ENCODE measurements around the gene NAV2. TPM values are rescaled to one million over a fixed set of nuclear protein-coding genes. Genes with fewer than 3 reads are reported as not detected.

NAV2 gene
- total RNA-seq, 1 donor from 2014 or later: 33.2 TPM

DNA sequence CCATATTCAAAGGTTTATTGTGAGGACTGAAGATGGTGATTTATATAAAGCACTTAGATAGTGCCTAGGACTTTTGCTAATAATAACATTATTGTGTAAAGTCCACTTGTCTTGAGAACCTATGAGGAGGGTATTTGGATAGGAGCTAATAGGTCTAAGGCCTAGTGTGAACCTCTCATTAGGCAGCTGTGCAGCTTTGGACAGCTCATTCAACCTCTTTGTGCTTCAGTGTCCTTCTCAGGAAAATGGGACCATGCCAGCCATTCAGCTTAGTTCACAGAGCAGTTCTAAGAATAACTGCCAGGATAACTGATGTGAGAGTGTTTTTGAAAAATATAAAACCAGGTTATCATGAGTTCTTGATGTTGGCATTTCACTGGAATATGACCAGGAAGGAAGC lies 56.2 kb downstream of the NAV2 start:
- intact Hi-C loops (cut with DNase I): no loop called here
- no peak for ATAC-seq
- DNase-seq (ENCODE audit: low spot score): no peak

DNA sequence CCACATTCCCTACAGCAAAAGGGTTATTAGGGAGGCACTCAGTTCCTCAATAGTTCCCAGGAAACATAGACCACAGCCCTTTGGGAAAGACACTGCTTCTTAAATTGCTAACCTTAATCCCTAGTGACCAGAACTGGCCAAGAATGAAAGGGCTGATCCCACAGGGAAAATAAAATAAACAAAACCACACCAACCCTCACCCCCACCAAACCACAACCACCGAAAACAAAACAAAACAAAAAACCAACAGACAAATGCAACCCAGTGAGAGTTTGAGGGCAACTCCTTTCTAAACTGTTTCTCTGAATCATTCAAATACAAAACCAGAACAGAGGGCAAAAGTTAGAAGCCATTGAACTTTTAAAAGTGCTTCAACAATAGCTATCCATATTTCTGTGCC lies 57.2 kb downstream of the NAV2 start:
- intact Hi-C loops (cut with DNase I): no loop called here
- DNase-seq (ENCODE audit: low spot score): no peak
- no peak for ATAC-seq

DNA sequence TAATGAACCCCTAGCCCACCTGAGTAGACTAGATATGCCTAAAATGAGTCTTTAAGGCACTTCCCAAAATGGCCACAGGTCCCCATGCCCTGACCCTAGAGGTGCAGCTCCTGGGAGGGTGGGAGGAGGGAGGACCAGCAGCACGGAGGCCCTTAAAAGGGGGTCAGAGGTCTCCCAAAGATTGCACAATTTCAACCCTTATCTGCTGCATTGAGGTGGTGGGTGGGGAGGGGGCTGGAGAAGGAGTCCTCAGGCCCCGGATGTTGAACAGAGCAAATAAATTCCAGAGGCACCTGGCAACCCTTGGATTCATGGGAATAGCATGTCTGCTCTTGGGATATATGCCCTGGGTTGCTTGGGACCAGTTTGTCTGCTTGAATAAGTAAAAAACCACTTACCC lies 57.6 kb downstream of the NAV2 start:
- intact Hi-C loops (cut with DNase I): no loop called here
- DNase-seq (ENCODE audit: low spot score) (no peak), ATAC-seq (no peak)

DNA sequence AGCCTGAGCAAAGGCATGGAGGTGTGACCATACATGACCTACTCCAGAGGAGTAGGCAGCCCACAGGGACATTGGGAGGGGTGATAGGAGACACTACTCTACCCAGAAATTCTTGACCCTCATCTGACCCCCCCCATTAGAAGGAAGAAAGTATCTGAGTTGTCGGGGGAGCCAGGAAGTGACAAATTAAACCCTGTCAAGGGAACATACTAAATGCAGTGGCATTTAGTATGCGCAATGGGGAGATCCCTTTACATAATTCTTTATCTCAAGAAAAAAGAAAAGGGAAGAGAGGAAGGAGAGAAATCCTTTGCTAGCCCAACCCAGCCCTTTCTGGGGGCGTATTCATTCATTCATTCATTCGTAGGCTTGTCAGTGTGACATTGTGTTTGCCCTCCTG lies 58.8 kb downstream of the NAV2 start:
- no peak for DNase-seq (ENCODE audit: low spot score)
- no peak for ATAC-seq
- intact Hi-C loops (cut with DNase I): no loop called here

DNA sequence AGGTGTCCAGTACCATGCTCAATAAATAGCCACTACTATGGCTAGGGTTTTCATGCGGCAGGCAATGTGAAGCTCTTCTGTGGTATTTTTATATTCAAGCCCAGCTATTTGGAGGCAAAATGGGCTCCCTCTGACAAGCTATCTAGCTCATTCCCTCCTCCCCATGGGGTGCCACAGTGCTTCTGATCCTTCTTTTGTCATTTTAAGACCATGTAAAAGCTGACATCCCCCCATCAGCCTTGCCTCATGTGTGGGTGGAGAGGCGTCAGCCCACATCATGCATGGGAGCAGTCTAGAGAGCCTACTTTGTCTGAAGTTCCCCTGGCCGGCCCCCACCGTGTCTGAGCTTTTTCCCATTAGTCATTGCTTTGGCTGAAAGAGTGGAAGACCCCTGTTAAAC lies 59.8 kb downstream of the NAV2 start:
- DNase-seq (ENCODE audit: low spot score) (no peak), ATAC-seq (no peak)
- intact Hi-C loops (cut with DNase I): no loop called here

DNA sequence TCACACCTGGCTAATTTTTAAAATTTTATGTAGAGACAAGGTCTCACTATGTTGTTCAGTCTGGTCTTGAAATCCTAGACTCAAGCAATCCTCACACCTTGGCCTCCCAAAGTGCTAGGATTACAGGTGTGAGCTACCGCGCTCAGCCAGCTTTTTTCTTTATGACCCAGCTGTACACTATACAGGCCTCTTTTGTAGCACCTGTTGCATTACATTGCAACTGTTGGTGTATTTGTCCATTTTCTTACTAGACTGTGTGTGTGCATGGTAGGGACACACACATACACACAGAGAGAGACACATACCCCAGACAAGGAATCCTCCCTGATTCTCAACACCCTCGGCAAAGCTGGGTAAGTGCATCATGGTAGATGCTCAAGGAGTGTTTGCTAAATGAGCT lies 61.7 kb downstream of the NAV2 start:
- intact Hi-C loops (cut with DNase I): no loop called here
- ATAC-seq (no peak), DNase-seq (ENCODE audit: low spot score) (no peak)

DNA sequence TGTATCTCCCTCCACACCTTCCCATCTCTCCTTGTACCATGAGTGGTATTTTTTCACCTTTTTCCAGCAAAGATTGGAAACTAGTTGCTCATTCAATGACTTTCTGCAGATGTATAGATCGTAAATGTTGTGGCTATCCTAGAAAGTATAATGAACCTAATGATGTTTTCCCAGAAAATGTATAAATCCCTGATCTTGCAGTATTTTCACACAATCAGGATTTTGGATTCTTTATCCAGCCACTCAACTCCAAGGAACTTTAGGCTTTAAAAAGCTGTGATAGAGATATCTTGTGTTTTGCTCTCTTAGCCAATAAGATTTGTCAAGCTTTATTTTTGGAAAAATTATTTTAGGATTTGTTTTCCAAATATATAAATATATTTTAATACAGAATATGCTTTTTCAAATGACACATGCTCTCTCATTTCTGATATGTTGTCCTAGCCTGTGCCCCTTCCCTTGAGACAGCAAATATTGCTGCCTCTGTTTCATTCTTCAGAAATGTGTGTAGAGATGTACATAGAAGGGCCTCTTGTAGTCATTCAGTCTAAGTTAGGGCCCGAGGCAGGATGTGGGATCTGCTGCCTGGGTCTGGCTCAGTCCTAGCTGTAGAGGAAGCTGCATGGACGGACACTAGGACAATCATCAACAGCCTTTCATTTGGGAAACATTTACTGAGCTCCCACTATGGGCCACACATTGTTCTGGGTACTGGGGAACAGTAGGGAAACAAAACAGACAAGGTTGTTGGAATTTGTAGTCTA lies 62.4 kb downstream of the NAV2 start:
- ATAC-seq: no peak
- no peak for DNase-seq (ENCODE audit: low spot score)
- intact Hi-C loops (cut with DNase I): no loop called here

DNA sequence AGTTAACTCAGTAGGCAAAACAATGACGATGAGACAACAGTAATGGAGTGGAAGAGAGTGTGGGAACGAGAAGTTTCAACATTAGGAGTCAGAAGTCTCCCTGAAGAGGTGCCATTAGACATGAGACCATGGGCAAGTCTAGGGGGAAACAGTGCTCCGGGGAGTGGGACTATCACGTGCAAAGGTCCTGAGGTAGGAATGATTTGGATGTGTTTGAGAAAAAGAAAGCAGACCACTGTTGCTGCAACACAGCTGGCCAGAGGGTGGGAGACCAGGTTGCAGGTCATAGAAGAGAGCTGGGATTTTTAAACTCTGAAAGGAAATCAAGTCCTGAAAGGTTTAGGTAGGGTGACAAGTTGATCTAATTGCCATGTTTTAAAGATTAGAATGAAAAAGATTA lies 63.0 kb downstream of the NAV2 start:
- DNase-seq (ENCODE audit: low spot score): no peak
- ATAC-seq: no peak
- intact Hi-C loops (cut with DNase I): no loop called here

DNA sequence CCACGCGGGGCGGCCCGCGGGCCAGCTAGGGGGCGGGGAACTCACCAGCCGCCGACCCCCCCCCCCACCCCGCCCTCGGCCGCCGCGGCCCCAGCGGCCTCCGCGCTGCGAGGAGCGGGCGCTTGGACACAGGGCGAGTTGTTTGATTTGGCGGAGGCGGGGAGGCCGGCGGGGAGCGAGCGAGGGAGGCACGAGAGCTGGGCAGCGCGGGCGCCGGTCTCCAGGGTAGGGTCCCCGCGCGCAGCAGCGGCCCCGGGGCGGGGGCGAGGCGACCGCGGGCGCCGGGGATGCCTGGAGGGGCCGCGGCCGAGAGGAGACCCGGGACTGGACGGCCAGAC lies 64.4 kb downstream of the NAV2 start:
- intact Hi-C loops (cut with DNase I): no loop called here
- no peak for ATAC-seq

DNA sequence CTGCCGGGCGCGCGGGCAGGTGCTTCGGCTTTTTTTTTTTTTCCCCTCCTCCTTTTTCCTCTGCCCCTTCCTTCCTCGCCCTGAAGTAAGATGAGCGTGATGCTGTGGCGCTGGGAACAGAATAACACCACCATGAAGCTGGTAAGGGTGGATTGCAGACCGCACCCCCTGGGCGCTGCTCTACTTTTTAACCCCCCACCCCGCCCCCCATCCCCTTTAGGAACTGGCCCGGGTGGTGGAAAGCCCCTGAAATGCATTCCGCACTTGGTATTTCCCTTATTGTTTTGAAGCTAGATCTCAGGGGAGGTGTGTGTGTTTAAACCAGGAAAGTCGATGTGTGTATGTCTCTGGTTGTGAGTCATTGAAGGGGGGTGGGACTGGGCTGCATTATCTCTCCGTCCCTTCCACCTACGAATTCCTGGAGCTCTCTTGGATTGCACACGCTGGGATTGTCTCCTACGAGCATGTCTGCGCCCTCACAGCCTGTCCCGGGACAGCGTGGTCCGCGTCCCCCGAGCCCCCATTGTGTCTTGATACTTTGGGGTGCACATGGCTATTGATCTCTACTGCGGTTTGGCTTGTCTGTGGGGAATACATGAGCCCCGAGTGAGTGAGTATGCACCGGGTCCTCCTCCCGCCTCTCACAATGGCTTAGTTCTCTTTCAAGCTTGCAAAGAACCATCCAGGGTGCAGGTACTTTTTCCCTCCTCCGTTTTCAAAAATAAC lies 64.9 kb downstream of the NAV2 start:
- ATAC-seq (peak; percentile 29), DNase-seq (ENCODE audit: low spot score) (no peak)
- intact Hi-C loops (cut with DNase I): no loop called here

More for the DNA sequence above, 64.4 kb downstream of the NAV2 start:
- no peak for DNase-seq (ENCODE audit: low spot score)

DNA sequence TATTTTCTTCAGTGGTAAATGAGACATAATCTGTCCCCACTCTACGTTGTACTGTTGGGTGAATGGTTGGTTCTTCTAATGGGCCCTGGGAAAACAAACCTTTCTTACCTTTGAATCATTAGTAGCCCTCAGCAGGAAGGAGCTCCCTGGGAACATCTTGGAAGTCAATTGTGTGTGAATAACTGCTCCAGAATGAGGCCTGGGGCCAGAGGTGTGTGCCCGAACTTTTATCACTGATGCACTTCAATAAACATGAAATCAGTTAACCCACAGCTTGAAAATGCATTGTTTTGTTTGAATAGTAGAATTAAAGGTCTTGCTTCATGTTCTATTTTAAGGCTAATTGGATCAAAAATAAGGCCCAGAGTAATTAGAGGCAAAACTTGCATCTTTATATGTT lies 67.1 kb downstream of the NAV2 start:
- DNase-seq (ENCODE audit: low spot score) (no peak), ATAC-seq (no peak)
- intact Hi-C loops (cut with DNase I): loop anchor here (5.0 kb wide), 1 partner anchor 1502 kb away; no protein-coding TSS in a partner anchor

DNA sequence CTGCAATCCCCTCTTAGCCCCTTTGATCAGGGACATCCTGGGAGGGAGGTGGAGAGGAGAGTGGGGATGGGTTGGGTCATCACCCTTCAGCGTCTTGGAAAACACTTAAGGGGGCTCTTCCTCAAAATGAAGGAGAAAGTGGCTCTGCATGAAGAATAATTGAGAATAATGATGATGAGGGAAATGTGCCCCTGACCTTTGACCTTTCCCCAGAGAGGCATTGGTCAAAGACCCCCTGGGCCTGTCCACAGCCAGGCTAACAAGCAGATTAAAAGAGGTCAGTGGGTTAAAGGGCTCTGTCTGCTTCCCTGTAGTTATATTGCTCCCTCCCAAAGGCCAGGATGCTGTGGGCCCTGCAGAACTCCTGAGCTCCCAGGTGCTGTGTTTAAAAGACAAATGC lies 68.7 kb downstream of the NAV2 start:
- ATAC-seq (no peak), DNase-seq (ENCODE audit: low spot score) (no peak)
- intact Hi-C loops (cut with DNase I): loop anchor here (5.0 kb wide), 1 partner anchor 1504 kb away; no protein-coding TSS in a partner anchor

DNA sequence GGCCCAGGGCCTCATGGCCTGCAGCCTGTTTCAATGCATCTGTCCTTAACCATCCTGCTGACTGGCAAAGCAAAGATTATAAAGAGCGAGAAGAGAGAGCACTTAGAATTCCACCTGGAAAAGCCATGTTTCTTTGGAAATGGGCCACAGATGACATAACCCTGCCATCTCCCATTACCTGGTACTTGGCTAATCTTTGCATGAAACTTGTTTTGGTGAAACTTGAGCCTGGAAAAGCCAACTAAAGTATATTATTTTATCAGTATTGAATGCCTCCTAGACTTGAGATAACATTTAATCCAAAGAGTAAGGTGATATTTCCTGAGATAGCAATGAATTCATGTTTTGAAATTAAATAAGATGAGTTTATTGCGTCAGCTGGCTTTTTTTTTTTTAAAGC lies 72.6 kb downstream of the NAV2 start:
- no peak for DNase-seq (ENCODE audit: low spot score)
- intact Hi-C loops (cut with DNase I): no loop called here
- no peak for ATAC-seq

DNA sequence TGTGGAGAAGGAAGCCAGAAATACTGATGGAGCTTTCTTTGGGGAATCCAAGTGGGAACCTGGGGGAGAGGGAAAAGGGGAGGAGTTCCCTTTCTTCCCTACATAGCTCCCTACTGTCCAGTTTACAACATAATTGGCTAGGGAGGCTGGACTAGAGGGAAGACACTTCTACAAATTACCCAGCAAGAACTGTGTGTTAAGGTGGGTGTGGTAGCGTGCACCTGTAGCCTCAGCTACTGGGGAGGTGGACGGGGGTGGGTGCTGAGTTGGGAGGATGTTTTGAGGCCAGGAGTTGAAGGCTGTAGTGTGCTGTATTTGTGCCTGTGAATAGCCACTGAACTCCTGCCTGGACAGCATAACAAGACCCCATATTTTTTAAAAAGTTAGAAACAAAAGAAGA lies 74.0 kb downstream of the NAV2 start:
- intact Hi-C loops (cut with DNase I): no loop called here
- no peak for DNase-seq (ENCODE audit: low spot score)
- ATAC-seq: no peak

DNA sequence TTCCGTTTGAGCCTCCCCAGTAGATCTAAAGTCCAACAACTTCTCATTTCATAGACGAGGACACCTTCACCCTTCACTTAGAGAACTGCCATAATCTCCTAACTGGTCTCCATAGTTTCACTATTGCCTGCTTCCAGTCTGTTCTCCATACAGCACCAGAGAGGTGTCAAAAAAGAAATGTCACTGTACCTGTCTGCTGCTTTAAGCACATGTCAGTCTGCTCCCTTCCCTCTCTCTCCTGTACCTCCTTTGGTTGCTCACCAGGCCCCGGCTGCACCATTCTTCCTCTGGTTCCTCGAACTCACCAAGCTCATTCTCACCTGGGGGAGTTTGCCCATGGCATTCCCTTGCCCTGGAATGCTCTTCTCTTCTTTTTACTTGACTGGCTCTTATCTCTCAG lies 75.8 kb downstream of the NAV2 start:
- DNase-seq (ENCODE audit: low spot score) (no peak), ATAC-seq (no peak)
- intact Hi-C loops (cut with DNase I): no loop called here

DNA sequence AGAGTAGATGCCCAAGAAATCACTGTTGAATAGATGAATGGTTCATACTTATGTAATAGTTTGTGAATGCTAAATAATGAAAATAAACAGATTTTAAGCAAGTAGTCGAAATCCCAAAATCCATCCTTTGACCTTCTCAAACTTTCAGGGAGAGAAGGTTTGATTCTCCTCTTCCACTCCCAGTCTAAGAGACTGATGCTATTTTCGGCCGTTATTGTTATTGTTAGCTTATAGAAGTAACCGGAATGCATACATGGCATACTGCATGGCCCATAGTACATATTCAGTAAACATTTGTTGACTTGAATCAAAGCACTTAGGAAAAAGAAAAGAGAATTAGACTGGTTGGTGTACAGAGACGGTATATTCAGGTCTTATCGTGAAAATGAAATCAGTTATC lies 76.6 kb downstream of the NAV2 start:
- intact Hi-C loops (cut with DNase I): no loop called here
- ATAC-seq (no peak), DNase-seq (ENCODE audit: low spot score) (no peak)

DNA sequence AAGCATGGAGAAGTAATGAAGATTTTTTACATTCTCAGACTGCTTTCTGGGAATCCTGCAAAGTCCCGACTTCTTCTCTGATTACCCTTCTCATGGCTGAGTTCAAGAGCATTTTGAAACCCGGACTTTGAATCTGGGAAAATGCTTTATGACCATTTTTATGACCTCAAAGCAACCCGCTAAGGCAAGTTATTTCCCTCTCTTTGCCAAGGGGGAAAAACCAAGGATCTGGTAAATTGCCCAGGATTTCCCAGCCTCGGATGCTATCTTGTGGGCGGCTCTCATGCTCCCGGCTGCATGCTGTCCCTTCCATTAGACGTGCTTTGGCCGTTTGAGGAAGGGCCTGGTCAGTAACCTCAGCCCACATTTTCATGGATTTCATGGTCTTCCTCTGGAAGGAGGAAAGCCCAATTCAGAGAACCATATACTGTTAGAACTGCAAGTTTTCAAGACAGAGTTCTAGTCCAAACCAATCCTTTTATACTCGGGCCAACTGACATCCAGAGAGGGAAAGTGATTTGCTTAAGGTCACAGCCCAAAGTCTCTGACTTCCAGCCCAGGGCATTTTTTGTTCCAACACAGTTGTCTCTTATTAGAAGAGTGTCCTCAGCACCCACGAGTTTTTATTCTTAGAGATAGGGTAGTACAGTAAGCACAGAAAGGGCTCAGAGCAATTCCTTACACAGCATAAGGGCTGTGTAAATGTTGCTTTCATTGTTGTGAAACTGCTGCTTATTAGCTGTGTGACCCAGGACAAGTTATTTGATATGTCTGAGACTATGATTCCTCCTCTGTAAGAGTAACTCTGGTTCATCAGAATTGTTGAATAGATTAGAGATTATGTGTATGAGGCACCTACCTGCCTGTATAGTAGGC lies 77.4 kb downstream of the NAV2 start:
- ATAC-seq (peak; percentile 55), DNase-seq (ENCODE audit: low spot score) (no peak)
- intact Hi-C loops (cut with DNase I): no loop called here

DNA sequence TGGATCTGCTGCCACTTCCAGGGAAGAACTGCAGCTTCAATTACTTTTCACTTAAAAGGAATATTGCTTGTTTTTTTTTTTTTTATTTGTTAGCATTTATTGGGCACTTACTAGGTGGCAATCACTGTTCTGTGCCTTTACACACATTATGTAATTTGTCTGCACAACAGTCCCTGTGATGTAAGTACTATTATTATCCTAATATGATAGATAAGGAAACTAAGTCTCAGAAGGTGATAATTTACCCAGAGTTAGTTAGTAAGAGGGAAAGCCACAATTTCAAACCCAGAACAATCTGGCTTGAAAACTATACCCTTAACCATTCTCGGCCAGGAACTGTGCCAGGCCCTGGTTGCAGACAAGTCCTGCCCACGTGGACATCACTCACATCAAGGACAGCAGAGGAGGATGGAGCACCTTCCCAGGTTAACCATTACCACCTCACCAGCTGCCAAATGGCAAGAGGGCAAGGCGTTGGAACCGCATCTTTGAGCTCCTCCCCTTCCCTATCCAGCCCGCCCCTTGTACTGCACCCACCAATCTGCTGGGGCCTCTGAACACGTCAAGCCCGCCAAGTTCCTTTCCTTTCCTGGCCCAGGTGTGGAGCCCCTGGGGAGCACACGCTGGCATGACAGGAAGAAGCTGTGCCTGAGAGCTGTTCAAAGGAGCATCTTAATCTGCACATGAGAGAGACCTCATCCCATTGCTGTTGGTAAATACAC lies 78.4 kb downstream of the NAV2 start:
- DNase-seq (ENCODE audit: low spot score): no peak
- ATAC-seq: no peak
- intact Hi-C loops (cut with DNase I): no loop called here

DNA sequence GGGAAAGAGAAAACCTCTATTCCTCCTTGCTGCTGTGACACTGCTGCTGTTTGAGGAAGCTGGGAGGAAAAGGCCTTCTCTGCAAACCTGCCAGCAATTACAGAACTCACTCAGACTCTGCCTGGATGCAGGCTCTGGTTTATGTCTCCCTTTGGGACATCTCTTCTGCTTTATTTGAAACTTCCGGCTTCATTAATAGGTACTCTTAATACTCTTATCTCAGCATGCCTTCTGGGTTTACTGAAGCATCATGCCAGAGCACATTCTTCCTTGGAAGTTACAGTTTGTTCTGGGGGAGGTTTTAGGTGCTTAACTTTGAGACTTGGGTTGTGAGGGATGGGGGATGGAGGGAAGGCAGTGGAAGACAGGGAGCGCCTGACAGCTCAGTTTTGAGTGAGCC lies 79.9 kb downstream of the NAV2 start:
- ATAC-seq (no peak), DNase-seq (ENCODE audit: low spot score) (no peak)
- intact Hi-C loops (cut with DNase I): no loop called here
